GM21367 (cell line): ENCODE measurements around the gene PRELP.

Experiments
- ATAC-seq: cut with Tn5 transposase; IDR thresholded peaks from one replicate; pipeline ENCODE4 v1.9.1; 2021; ENCODE audit not compliant: unreplicated experiment

The PRELP gene

GRCh38 chr1:203477748-203478147 lies 2.1 kb downstream of the PRELP start:
- ATAC-seq = no peak

GRCh38 chr1:203478231-203478630 lies 2.6 kb downstream of the PRELP start:
- no peak for ATAC-seq

- no peak for ATAC-seq
Measured at GRCh38 chr1:203478986-203479385, 3.4 kb downstream of the PRELP start.

- no peak for ATAC-seq
Measured at GRCh38 chr1:203479646-203480045, 4.0 kb downstream of the PRELP start.

GRCh38 chr1:203480084-203480483 lies 4.5 kb downstream of the PRELP start:
- ATAC-seq = no peak

- no peak for ATAC-seq
Measured at GRCh38 chr1:203480525-203481084, 5.0 kb downstream of the PRELP start.

GRCh38 chr1:203481196-203481595 lies 5.6 kb downstream of the PRELP start:
- no peak for ATAC-seq

- no peak for ATAC-seq
Measured at GRCh38 chr1:203486618-203487370, 11.2 kb downstream of the PRELP start.

GRCh38 chr1:203488539-203488938 lies 12.9 kb downstream of the PRELP start:
- no peak for ATAC-seq

- ATAC-seq = no peak
Measured at GRCh38 chr1:203490607-203491006, 15.0 kb downstream of the PRELP start.

GRCh38 chr1:203491664-203492063 lies 16.1 kb downstream of the PRELP start:
- no peak for ATAC-seq

- ATAC-seq = no peak
Measured at GRCh38 chr1:203492082-203492747, 16.6 kb downstream of the PRELP start.

- ATAC-seq = no peak
Measured at GRCh38 chr1:203492748-203493130, 17.1 kb downstream of the PRELP start.

- no peak for ATAC-seq
Measured at GRCh38 chr1:203493901-203494300, 18.3 kb downstream of the PRELP start, which contains the start of gene OPTC. Gene OPTC, plus strand, starts transcription at chr1:203494153. Its CDS starts 1,853 bp downstream, at chr1:203496006.

GRCh38 chr1:203495845-203496244 lies 20.2 kb downstream of the PRELP start:
- no peak for ATAC-seq

- ATAC-seq = no peak
Measured at GRCh38 chr1:203497269-203497777, 21.7 kb downstream of the PRELP start.

GRCh38 chr1:203499643-203500278 lies 24.2 kb downstream of the PRELP start:
- ATAC-seq = no peak

- no peak for ATAC-seq
Measured at GRCh38 chr1:203500279-203500678, 24.7 kb downstream of the PRELP start.

GRCh38 chr1:203503836-203504235 lies 28.2 kb downstream of the PRELP start:
- ATAC-seq = no peak

GRCh38 chr1:203504400-203505250 lies 29.0 kb downstream of the PRELP start:
- ATAC-seq = no peak
